DND-41 (cell line): Measurements from ENCODE around the gene C1R.

Source experiments
- EZH2 ChIP-seq: IDR thresholded peaks from 3 replicates; pipeline ENCODE4 v1.6.1; 2012; ENCODE audit warnings: borderline replicate concordance, low read depth, mild to moderate bottlenecking, moderate library complexity, low read length, inconsistent platforms; ENCODE audit not compliant: severe bottlenecking
- TF ChIP-seq, protein P1 (sequence below): IDR thresholded peaks from 2 replicates; pipeline ENCODE4 v1.5.1; 2012; ENCODE audit warnings: borderline replicate concordance, low read length, moderate library complexity, mild to moderate bottlenecking; ENCODE audit not compliant: poor library complexity, severe bottlenecking; ENCODE audit errors: extremely low read depth

DNA sequence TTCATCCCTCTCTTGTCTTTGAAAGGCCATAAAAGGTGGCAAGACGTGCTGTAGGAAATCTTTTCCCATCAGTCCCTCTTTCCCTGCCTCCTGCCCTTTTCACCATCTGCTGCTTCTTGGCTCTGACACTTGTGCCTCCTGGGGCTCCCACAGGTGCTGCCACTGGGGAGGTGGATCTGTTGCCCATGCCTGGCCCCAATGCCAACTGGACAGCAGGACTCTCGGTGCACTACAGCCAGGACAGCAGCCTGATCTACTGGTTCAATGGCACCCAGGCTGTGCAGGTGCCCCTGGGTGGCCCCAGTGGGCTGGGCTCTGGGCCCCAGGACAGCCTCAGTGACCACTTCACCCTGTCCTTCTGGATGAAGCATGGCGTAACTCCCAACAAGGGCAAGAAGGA is 44.4 kb upstream of the C1R start:
- TF ChIP-seq, protein P1, sequence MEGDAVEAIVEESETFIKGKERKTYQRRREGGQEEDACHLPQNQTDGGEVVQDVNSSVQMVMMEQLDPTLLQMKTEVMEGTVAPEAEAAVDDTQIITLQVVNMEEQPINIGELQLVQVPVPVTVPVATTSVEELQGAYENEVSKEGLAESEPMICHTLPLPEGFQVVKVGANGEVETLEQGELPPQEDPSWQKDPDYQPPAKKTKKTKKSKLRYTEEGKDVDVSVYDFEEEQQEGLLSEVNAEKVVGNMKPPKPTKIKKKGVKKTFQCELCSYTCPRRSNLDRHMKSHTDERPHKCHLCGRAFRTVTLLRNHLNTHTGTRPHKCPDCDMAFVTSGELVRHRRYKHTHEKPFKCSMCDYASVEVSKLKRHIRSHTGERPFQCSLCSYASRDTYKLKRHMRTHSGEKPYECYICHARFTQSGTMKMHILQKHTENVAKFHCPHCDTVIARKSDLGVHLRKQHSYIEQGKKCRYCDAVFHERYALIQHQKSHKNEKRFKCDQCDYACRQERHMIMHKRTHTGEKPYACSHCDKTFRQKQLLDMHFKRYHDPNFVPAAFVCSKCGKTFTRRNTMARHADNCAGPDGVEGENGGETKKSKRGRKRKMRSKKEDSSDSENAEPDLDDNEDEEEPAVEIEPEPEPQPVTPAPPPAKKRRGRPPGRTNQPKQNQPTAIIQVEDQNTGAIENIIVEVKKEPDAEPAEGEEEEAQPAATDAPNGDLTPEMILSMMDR: no peak
- TF ChIP-seq EZH2: no peak
